Measurements from ENCODE around the gene COX5A. TPM values are rescaled to one million over a fixed set of nuclear protein-coding genes. Genes with fewer than 3 reads are reported as not detected.

Gene COX5A
- total RNA-seq, 2 experiments from 2014 or later = 322 TPM

- Mint-ChIP-seq H3K4me1 (ENCODE audit: low read depth) (peaks cover 69% of the 10 kb centered on the region), H3K27me3 (no peaks in the 10 kb centered on the region), H3K27ac (peak overlapping the region; percentile 91), H3K4me3 (peak overlapping the region; percentile 45), H3K36me3 (peaks cover 21% of the 10 kb centered on the region), H3K9me3 (no peaks in the 10 kb centered on the region)
- POLR2A ChIA-PET = interaction anchor here (0.7 to 1.7 kb wide), 11 partner anchors 13 to 330 kb away, joined by 3 to 9 read pairs (median 5); partner anchors contain the start of genes ARID3B, FAM219B, MPI and ULK3
- intact Hi-C loops (cut with micrococcal nuclease) = loop anchor here (1.0 to 10.0 kb wide), 4 partner anchors 25 to 582 kb away; partner anchors contain the start of genes C15orf39 and SIN3A
- CTCF ChIA-PET = interaction anchor here (0.6 to 5.4 kb wide), 16 partner anchors 17 to 231 kb away, joined by 3 to 49 read pairs (median 6); partner anchors contain the start of genes MPI and ULK3
- no peak for DNase-seq
Observed at GRCh38 chr15:74870436-74871215, 67.2 kb downstream of the COX5A start.

Other genes with a start within 250 kb of the COX5A start
- gene EDC3, start 242.0 kb downstream of the COX5A start, total RNA-seq = 10 to 100 TPM; 36.8 to 39.9 TPM
- gene CYP1A1, start 212.5 kb downstream of the COX5A start, total RNA-seq = 1 to 10 TPM in 1 of 2 experiments, under 1 TPM in 1; 0.64 to 1.1 TPM
- not detected for gene CYP1A2, start 189.2 kb downstream of the COX5A start, total RNA-seq
- 100 to 1,000 TPM; 260 to 262 TPM for gene CSK, start 156.0 kb downstream of the COX5A start, total RNA-seq
- not detected for gene LMAN1L, start 125.2 kb downstream of the COX5A start, total RNA-seq
- not detected for gene CPLX3, start 111.4 kb downstream of the COX5A start, total RNA-seq
- 10 to 100 TPM; 51.4 to 57.6 TPM for gene ULK3, start 94.9 kb downstream of the COX5A start, total RNA-seq
- 10 to 100 TPM; 77.6 to 79.5 TPM for gene SCAMP2, start 64.7 kb downstream of the COX5A start, total RNA-seq
- gene MPI, start 48.0 kb downstream of the COX5A start, total RNA-seq = 10 to 100 TPM; 56.4 to 60.0 TPM
- 10 to 100 TPM; 63.0 to 70.1 TPM for gene FAM219B, start 31.2 kb downstream of the COX5A start, total RNA-seq
- 1 to 10 TPM; 3.8 TPM for gene RPP25, start 18.7 kb upstream of the COX5A start, total RNA-seq
- gene SCAMP5, start 57.5 kb upstream of the COX5A start, total RNA-seq = under 1 TPM; 0.19 to 0.33 TPM
- gene PPCDC, start 85.5 kb upstream of the COX5A start, total RNA-seq = 10 to 100 TPM; 16.3 to 18.8 TPM